HCT116 (cell line): ENCODE results near the gene ESRRB. TPM values are rescaled to one million over a fixed set of nuclear protein-coding genes. Genes with fewer than 3 reads are reported as not detected.

ENCODE experiments used
- ATAC-seq: fragments of 200-7000 bp; cut with Tn5 transposase; 2 replicates; pipeline ENCODE4 v1.9.1; 2020; ENCODE audit warnings: mild to moderate bottlenecking, moderate library complexity
- BruUV-seq: library from RNA; stranded (reverse); fragments of 400-500 nt; replicated peaks from 2 replicates; lab custom pipeline; 2021; lab: Mats Ljungman, UMichigan
- CTCF ChIA-PET: fragments of 300-600 bp; sonication (Branson Sonifier 250); formaldehyde crosslinking; loops from one replicate; lab custom pipeline; 2021; ENCODE audit warnings: antibody characterized with exemption; lab: Charles Lee
- POLR2A ChIA-PET: fragments of 300-600, 350-600 bp; sonication (Branson Sonifier 250); formaldehyde crosslinking; loops from one replicate; lab custom pipeline; 2021; ENCODE audit warnings: antibody characterized with exemption; lab: Charles Lee
- RAD21 ChIA-PET, 2 experiments: fragments of 300-600 bp; sonication (Branson Sonifier 250); formaldehyde crosslinking; loops; one replicate each; lab custom pipeline; 2023; ENCODE audit warnings: low total read pairs in 2 of 2; ENCODE audit not compliant: uncharacterized antibody in 2 of 2, unreplicated experiment in 2 of 2, low non-redundant PET in 1 of 2; lab: Charles Lee
- DNase-seq: peaks from one replicate; pipeline ENCODE4 v3.0.0-alpha.2; 2010; ENCODE audit warnings: low read depth, low spot score
- H2AFZ ChIP-seq: fragments of 200-600 bp; shearing (Covaris generic), sonication (generic); 2 replicates; pipeline ENCODE4 v1.6.1; 2017; ENCODE audit warnings: low read depth, mixed run types, mixed read lengths, antibody characterized with exemption, low read length; ENCODE audit not compliant: poor library complexity, severe bottlenecking
- H3K27ac ChIP-seq: 2 replicates; pipeline ENCODE4 v1.5.1; 2012; ENCODE audit warnings: low read depth, low read length
- H3K27me3 ChIP-seq: fragments of 200-600 bp; sonication (generic); 2 replicates; pipeline ENCODE4 v1.6.1; 2016; ENCODE audit warnings: mixed run types, low read length, mixed read lengths; ENCODE audit not compliant: insufficient read depth
- H3K36me3 ChIP-seq, 2 experiments: fragments of 200-500 bp in 1 of 2; fragments of 200-600 bp in 1 of 2; sonication (Bioruptor generic) in 1 of 2; sonication (generic) in 1 of 2; 2 replicates each; pipeline versions ENCODE4 v1.5.1 to v1.6.1; 2014 to 2016; ENCODE audit warnings: low read length in 2 of 2, inconsistent platforms in 1 of 2, mixed read lengths in 1 of 2, mixed run types in 1 of 2; ENCODE audit not compliant: insufficient read depth in 2 of 2, control insufficient read depth in 1 of 2
- H3K4me1 ChIP-seq, 2 experiments: fragments of 200-600 bp in 1 of 2; sonication (generic) in 1 of 2; 2 replicates each; pipeline versions ENCODE4 v1.5.1 to v1.6.1; 2012 to 2017; ENCODE audit warnings: low read length in 2 of 2, inconsistent platforms in 1 of 2, mild to moderate bottlenecking in 1 of 2, mixed read lengths in 1 of 2, mixed run types in 1 of 2, moderate library complexity in 1 of 2; ENCODE audit not compliant: insufficient read depth in 2 of 2, control insufficient read depth in 1 of 2
- H3K4me2 ChIP-seq: fragments of 200-600 bp; sonication (generic); 2 replicates; pipeline ENCODE4 v1.6.1; 2017; ENCODE audit warnings: mixed run types, low read length, mixed read lengths
- H3K4me3 ChIP-seq, 2 experiments: fragments of 200-600 bp in 1 of 2; sonication (generic) in 1 of 2; replicated peaks in 1 of 2; 2 replicates each; pipeline ENCODE4 v1.5.1; 2011 to 2016; ENCODE audit warnings: low read length in 2 of 2, control low read depth in 1 of 2, low read depth in 1 of 2, mild to moderate bottlenecking in 1 of 2, mixed read lengths in 1 of 2, mixed run types in 1 of 2
- H3K79me2 ChIP-seq: fragments of 200-600 bp; sonication (generic); 2 replicates; pipeline ENCODE4 v1.6.1; 2017; ENCODE audit warnings: mild to moderate bottlenecking, mixed run types, low read length, moderate library complexity, mixed read lengths; ENCODE audit not compliant: insufficient read depth
- H3K9ac ChIP-seq: fragments of 200-600 bp; sonication (generic); 2 replicates; pipeline ENCODE4 v1.6.1; 2016; ENCODE audit warnings: low read length, mixed read lengths
- H3K9me2 ChIP-seq: fragments of 200-600 bp; sonication (generic), shearing (Covaris generic); 2 replicates; pipeline ENCODE4 v1.6.1; 2017; ENCODE audit warnings: mixed run types, mild to moderate bottlenecking, moderate library complexity; ENCODE audit not compliant: insufficient read depth
- H3K9me3 ChIP-seq, 2 experiments: fragments of 200-500 bp in 1 of 2; fragments of 200-600 bp in 1 of 2; sonication (Bioruptor generic) in 1 of 2; sonication (generic) in 1 of 2; 2 replicates each; pipeline ENCODE4 v1.6.1; 2014 to 2017; ENCODE audit warnings: low read length in 2 of 2, mixed read lengths in 2 of 2, inconsistent platforms in 1 of 2, low read depth in 1 of 2, mild to moderate bottlenecking in 1 of 2, mixed run types in 1 of 2, moderate library complexity in 1 of 2; ENCODE audit not compliant: control insufficient read depth in 1 of 2, insufficient read depth in 1 of 2
- H4K20me1 ChIP-seq: fragments of 200-600 bp; sonication (generic), shearing (Covaris generic); 2 replicates; pipeline ENCODE4 v1.6.1; 2017; ENCODE audit warnings: mixed run types, mild to moderate bottlenecking, moderate library complexity; ENCODE audit not compliant: insufficient read depth
- CEBPB ChIP-seq: IDR thresholded peaks from 2 replicates; pipeline ENCODE4 v1.6.1; 2012; ENCODE audit warnings: low read depth
- EGR1 ChIP-seq: IDR thresholded peaks from 2 replicates; pipeline ENCODE4 v1.6.1; 2012; ENCODE audit warnings: low read depth
- ELF1 ChIP-seq: IDR thresholded peaks from 2 replicates; pipeline ENCODE4 v1.6.1; 2012; ENCODE audit warnings: low read depth, borderline replicate concordance
- FOSL1 ChIP-seq: IDR thresholded peaks from 2 replicates; pipeline ENCODE4 v1.6.1; 2012; ENCODE audit warnings: low read depth
- JUND ChIP-seq: IDR thresholded peaks from 2 replicates; pipeline ENCODE4 v1.6.1; 2012
- POLR2A ChIP-seq: IDR thresholded peaks from 2 replicates; pipeline ENCODE4 v1.7.0; 2011; ENCODE audit warnings: borderline replicate concordance; ENCODE audit not compliant: insufficient read depth, insufficient read length; ENCODE audit errors: extremely low read depth
- POLR2AphosphoS5 ChIP-seq: IDR thresholded peaks from 2 replicates; pipeline ENCODE4 v1.6.1; 2011; ENCODE audit warnings: mild to moderate bottlenecking, low read depth, low read length, moderate library complexity
- RAD21 ChIP-seq: IDR thresholded peaks from 2 replicates; pipeline ENCODE4 v1.6.1; 2012; ENCODE audit warnings: low read depth, mild to moderate bottlenecking
- SP1 ChIP-seq: IDR thresholded peaks from 2 replicates; pipeline ENCODE4 v1.6.1; 2012; ENCODE audit warnings: low read depth
- SRF ChIP-seq: IDR thresholded peaks from 2 replicates; pipeline ENCODE4 v1.6.1; 2012; ENCODE audit warnings: low read depth
- TCF7L2 ChIP-seq: IDR thresholded peaks from 2 replicates; pipeline ENCODE4 v1.7.0; 2011; ENCODE audit warnings: borderline replicate concordance, inconsistent platforms; ENCODE audit not compliant: insufficient read depth, insufficient read length; ENCODE audit errors: extremely low read depth
- ZFX ChIP-seq: fragments of 450-650 bp; IDR thresholded peaks from 2 replicates; pipeline ENCODE4 v1.6.1; 2017
- ZNF274 ChIP-seq: fragments of 200-500 bp; sonication (Bioruptor generic); IDR thresholded peaks from 2 replicates; pipeline ENCODE4 v1.6.1; 2014; ENCODE audit warnings: mild to moderate bottlenecking, low read depth, low read length, inconsistent platforms
- intact Hi-C: fragments of 100-400 bp; cut with micrococcal nuclease; formaldehyde crosslinking; loops from 2 replicates; pipeline ENCODE4 v1.10.0; 2022
- total RNA-seq: library from RNA; stranded (reverse); gene quantifications from one replicate; pipeline ENCODE4 v1.2.1, GENCODE V29; 2021; ENCODE audit not compliant: unreplicated experiment
- TF ChIP-seq, protein P1 (sequence below), 3 experiments: fragments of 200-600 bp in 1 of 3; sonication (generic) in 1 of 3; IDR thresholded peaks in 2 of 3; conservative IDR thresholded peaks in 1 of 3; 2 replicates each; pipeline ENCODE4 v1.5.1; 2012 to 2017; ENCODE audit warnings: low read depth in 2 of 3, low read length in 2 of 3, antibody characterized with exemption in 1 of 3, borderline replicate concordance in 1 of 3, control low read depth in 1 of 3, mild to moderate bottlenecking in 1 of 3, mixed read lengths in 1 of 3, mixed run types in 1 of 3, moderate library complexity in 1 of 3; ENCODE audit not compliant: insufficient read depth in 1 of 3
- TF ChIP-seq, protein P2 (sequence below): IDR thresholded peaks from 2 replicates; pipeline ENCODE4 v1.6.1; 2011; ENCODE audit warnings: mild to moderate bottlenecking, low read length, moderate library complexity; ENCODE audit not compliant: insufficient replicate concordance; ENCODE audit errors: extremely low read depth
- TF ChIP-seq, protein P3 (sequence below): IDR thresholded peaks from 2 replicates; pipeline ENCODE4 v1.6.1; 2012

Gene ESRRB
- total RNA-seq, 1 experiment from 2014 or later, result 1.9 TPM

DNA sequence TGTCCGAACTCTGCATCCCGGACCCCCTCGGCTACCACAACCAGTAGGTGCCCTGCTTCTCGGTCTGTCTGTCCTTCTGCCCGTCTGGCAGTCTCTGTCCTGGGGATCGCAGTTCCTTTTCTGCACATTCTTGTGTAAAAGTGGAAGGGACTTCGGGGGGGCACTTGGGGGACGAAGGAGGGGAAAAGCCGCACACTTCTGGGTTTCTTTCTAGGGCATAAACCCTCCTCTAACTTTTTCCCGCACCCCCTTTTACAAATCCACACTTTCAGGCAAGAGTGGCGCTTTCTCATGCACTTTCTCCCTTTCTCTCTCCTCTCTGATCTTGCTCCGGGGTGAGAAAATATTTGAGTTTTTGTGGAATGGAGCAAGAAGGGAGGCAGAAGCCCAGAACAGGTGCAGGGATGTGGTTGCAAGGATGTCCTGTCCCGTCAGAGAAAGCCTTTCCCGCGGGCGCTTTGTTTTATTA lies 506 bp downstream of the ESRRB start:
- H3K9ac ChIP-seq, result peak overlapping the region; percentile 48
- POLR2A ChIA-PET, result interaction anchor here (0.6 kb wide), 1 partner anchor 442 kb away, joined by 3 read pairs; no protein-coding TSS in a partner anchor
- peak overlapping the region; percentile 64 to 66 for H3K4me3 ChIP-seq
- peak overlapping the region; percentile 96 for H3K4me2 ChIP-seq
- intact Hi-C loops, result no loop called here
- no TSS peak for BruUV-seq
- no peaks in the 10 kb centered on the region for H3K9me2 ChIP-seq
- H2AFZ ChIP-seq, result peak overlapping the region; percentile 81
- peaks cover 29% of the 10 kb centered on the region; the same call in 1 of the 2 replicates for H3K27me3 ChIP-seq
- no peak overlapping the region for H3K27ac ChIP-seq
- RAD21 ChIA-PET, result interaction anchor here in 1 of 2 experiments (0.6 kb wide), 1 partner anchor 391 kb away, joined by 3 read pairs; the partner anchor contains the start of gene IFT43
- DNase-seq (no peak), ATAC-seq (0 out of 2 replicates have a peak, but pooled peaks have one; percentile 3)
- H3K4me1 ChIP-seq, result peaks cover 12 to 26% of the 10 kb centered on the region in 2 experiments; a peak in 3 of 4 replicates
- no peaks in the 10 kb centered on the region for H3K79me2 ChIP-seq
- CTCF ChIA-PET, result no interaction called here
- H4K20me1 ChIP-seq, result no peaks in the 10 kb centered on the region
- no peak for TF ChIP-seq ZFX
- no peak for TF ChIP-seq SP1
- no peak for TF ChIP-seq ELF1
- TF ChIP-seq TCF7L2, result no peak
- TF ChIP-seq, protein P1, sequence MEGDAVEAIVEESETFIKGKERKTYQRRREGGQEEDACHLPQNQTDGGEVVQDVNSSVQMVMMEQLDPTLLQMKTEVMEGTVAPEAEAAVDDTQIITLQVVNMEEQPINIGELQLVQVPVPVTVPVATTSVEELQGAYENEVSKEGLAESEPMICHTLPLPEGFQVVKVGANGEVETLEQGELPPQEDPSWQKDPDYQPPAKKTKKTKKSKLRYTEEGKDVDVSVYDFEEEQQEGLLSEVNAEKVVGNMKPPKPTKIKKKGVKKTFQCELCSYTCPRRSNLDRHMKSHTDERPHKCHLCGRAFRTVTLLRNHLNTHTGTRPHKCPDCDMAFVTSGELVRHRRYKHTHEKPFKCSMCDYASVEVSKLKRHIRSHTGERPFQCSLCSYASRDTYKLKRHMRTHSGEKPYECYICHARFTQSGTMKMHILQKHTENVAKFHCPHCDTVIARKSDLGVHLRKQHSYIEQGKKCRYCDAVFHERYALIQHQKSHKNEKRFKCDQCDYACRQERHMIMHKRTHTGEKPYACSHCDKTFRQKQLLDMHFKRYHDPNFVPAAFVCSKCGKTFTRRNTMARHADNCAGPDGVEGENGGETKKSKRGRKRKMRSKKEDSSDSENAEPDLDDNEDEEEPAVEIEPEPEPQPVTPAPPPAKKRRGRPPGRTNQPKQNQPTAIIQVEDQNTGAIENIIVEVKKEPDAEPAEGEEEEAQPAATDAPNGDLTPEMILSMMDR (IDR thresholded peaks at IDR 0.05 in 2 of 3, conservative IDR thresholded peaks at IDR 0.05 in 1 of 3; ENCODE audit: borderline replicate concordance in 1 of 3, insufficient read depth in 1 of 3, low read depth in 2 of 3, low read length in 2 of 3), result no peak
- TF ChIP-seq POLR2AphosphoS5, result no peak
- TF ChIP-seq CEBPB, result no peak
- no peak for TF ChIP-seq POLR2A
- no peak for TF ChIP-seq FOSL1
- TF ChIP-seq RAD21, result no peak
- TF ChIP-seq, protein P2, sequence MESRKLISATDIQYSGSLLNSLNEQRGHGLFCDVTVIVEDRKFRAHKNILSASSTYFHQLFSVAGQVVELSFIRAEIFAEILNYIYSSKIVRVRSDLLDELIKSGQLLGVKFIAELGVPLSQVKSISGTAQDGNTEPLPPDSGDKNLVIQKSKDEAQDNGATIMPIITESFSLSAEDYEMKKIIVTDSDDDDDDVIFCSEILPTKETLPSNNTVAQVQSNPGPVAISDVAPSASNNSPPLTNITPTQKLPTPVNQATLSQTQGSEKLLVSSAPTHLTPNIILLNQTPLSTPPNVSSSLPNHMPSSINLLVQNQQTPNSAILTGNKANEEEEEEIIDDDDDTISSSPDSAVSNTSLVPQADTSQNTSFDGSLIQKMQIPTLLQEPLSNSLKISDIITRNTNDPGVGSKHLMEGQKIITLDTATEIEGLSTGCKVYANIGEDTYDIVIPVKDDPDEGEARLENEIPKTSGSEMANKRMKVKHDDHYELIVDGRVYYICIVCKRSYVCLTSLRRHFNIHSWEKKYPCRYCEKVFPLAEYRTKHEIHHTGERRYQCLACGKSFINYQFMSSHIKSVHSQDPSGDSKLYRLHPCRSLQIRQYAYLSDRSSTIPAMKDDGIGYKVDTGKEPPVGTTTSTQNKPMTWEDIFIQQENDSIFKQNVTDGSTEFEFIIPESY, result no peak
- TF ChIP-seq, protein P3, sequence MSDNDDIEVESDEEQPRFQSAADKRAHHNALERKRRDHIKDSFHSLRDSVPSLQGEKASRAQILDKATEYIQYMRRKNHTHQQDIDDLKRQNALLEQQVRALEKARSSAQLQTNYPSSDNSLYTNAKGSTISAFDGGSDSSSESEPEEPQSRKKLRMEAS, result no peak
- TF ChIP-seq SRF, result no peak
- no peak for TF ChIP-seq EGR1
- no peak for TF ChIP-seq ZNF274
- no peak for TF ChIP-seq JUND
- TF ChIP-seq, all 23 proteins: peak for 0
- Histone ChIP-seq H3K9me3 (no peaks in the 10 kb centered on the region), H3K36me3 (no peaks in the 10 kb centered on the region)
